K562 (cell line): ENCODE measurements around the gene CHST15. TPM values are rescaled to one million over a fixed set of nuclear protein-coding genes. Genes with fewer than 3 reads are reported as not detected.

ENCODE experiments used
- ATAC-seq: fragments of 200-7000 bp; cut with Tn5 transposase; 3 replicates; pipeline ENCODE4 v1.9.1; 2020; ENCODE audit warnings: moderate library complexity
- BruUV-seq: library from RNA; stranded (reverse); fragments of 400-500 nt; replicated peaks from 2 replicates; lab custom pipeline; 2021; lab: Mats Ljungman, UMichigan
- CTCF ChIA-PET: fragments of 300-600 bp; formaldehyde crosslinking; extraction: SDS; loops from one replicate; lab custom pipeline; 2021; ENCODE audit warnings: low intra/inter-chr PET ratio; lab: Yijun Ruan, JAX
- POLR2A ChIA-PET: fragments of 300-600, 350-650 bp; sonication (Branson Sonifier 250); formaldehyde crosslinking; extraction: SDS; loops from one replicate; lab custom pipeline; 2021; ENCODE audit warnings: antibody characterized with exemption, inconsistent platforms; lab: Yijun Ruan, JAX
- DNase-seq, 4 experiments: peaks; one replicate each; pipeline versions ENCODE4 v3.0.0 to v3.0.0-alpha.2; 2011 to 2018; ENCODE audit warnings: low spot score in 3 of 4, mixed read lengths in 3 of 4; ENCODE audit errors: extremely low read depth in 1 of 4
- FAIRE-seq: peaks from 2 replicates; lab custom pipeline; 2011; peaks lifted over from hg19 to GRCh38; lab: Jason Lieb, UNC
- H2AFZ ChIP-seq: 2 replicates; pipeline ENCODE4 v1.6.0; 2011; ENCODE audit warnings: low read depth, low read length, control low read depth, inconsistent platforms
- H3K27ac ChIP-seq: fragments of 200-600 bp; 3 replicates; pipeline ENCODE4 v1.8.0; 2011; ENCODE audit warnings: low read depth, mild to moderate bottlenecking, control low read depth, inconsistent platforms, low read length, moderate library complexity, mixed read lengths; ENCODE audit errors: extremely low read depth
- H3K27me3 ChIP-seq, 2 experiments: fragments of 300-600 bp in 1 of 2; 2 replicates in 1 of 2; 3 replicates in 1 of 2; pipeline versions ENCODE4 v1.6.0 to v1.8.0; 2011; ENCODE audit warnings: inconsistent platforms in 2 of 2, low read length in 2 of 2, mild to moderate bottlenecking in 1 of 2, mixed read lengths in 1 of 2, moderate library complexity in 1 of 2; ENCODE audit not compliant: control insufficient read depth in 2 of 2, insufficient read depth in 2 of 2
- H3K36me3 ChIP-seq: fragments of 300-600 bp; 3 replicates; pipeline ENCODE4 v1.8.0; 2011; ENCODE audit warnings: mild to moderate bottlenecking, low read length, inconsistent platforms; ENCODE audit not compliant: control insufficient read depth, insufficient read depth
- H3K4me1 ChIP-seq, 2 experiments: fragments of 200-600 bp in 1 of 2; replicated peaks in 1 of 2; 2 replicates in 1 of 2; 3 replicates in 1 of 2; pipeline versions ENCODE4 v1.5.1 to v1.8.0; 2011; ENCODE audit warnings: inconsistent platforms in 2 of 2, low read length in 2 of 2, mild to moderate bottlenecking in 1 of 2, mixed read lengths in 1 of 2, moderate library complexity in 1 of 2; ENCODE audit not compliant: control insufficient read depth in 2 of 2, insufficient read depth in 2 of 2
- H3K4me2 ChIP-seq: 2 replicates; pipeline ENCODE4 v1.6.1; 2011; ENCODE audit warnings: low read length, control low read depth, inconsistent platforms, mixed read lengths; ENCODE audit not compliant: insufficient read depth
- H3K4me3 ChIP-seq: fragments of 200-600 bp; sonication (generic), shearing (Covaris generic); 2 replicates; pipeline ENCODE4 v1.5.1; 2016; ENCODE audit warnings: control low read depth, inconsistent platforms
- H3K79me2 ChIP-seq: fragments of 200-600 bp; 3 replicates; pipeline ENCODE4 v1.8.0; 2011; ENCODE audit warnings: low read length, inconsistent platforms; ENCODE audit not compliant: control insufficient read depth, insufficient read depth
- H3K9ac ChIP-seq, 2 experiments: 2 replicates each; pipeline versions ENCODE4 v1.6.0 to v1.6.1; 2011; ENCODE audit warnings: low read depth in 2 of 2, low read length in 2 of 2, control low read depth in 1 of 2, inconsistent platforms in 1 of 2, mild to moderate bottlenecking in 1 of 2, mixed read lengths in 1 of 2; ENCODE audit not compliant: insufficient read depth in 1 of 2
- H3K9me1 ChIP-seq: one replicate; pipeline ENCODE4 v1.6.0; 2011; ENCODE audit warnings: inconsistent platforms, mild to moderate bottlenecking, low read length, moderate library complexity; ENCODE audit not compliant: control insufficient read depth, insufficient read depth
- H3K9me3 ChIP-seq: replicated peaks from 2 replicates; pipeline ENCODE4 v1.5.1; 2011; ENCODE audit warnings: low read depth, low read length, inconsistent platforms; ENCODE audit not compliant: control insufficient read depth, insufficient read depth
- H4K20me1 ChIP-seq: replicated peaks from 2 replicates; pipeline ENCODE4 v1.6.1; 2011; ENCODE audit warnings: low read length, inconsistent platforms, mixed read lengths; ENCODE audit not compliant: control insufficient read depth, insufficient read depth
- ATF4 ChIP-seq: fragments of 450-650 bp; formaldehyde crosslinking; IDR thresholded peaks from 2 replicates; pipeline ENCODE4 v1.4.0; 2022; ENCODE audit warnings: mild to moderate bottlenecking, moderate library complexity
- BDP1 ChIP-seq: IDR thresholded peaks from 3 replicates; pipeline ENCODE4 v1.6.1; 2011; ENCODE audit not compliant: insufficient read length, insufficient read depth
- CGGBP1 ChIP-seq: fragments of 250-450 bp; sonication (Bioruptor Pico); IDR thresholded peaks from 2 replicates; pipeline ENCODE4 v1.9.0; 2021; ENCODE audit warnings: mild to moderate bottlenecking
- ESRRB ChIP-seq: fragments of 250-450 bp; sonication (Bioruptor Pico); IDR thresholded peaks from 2 replicates; pipeline ENCODE4 v1.5.0; 2020; ENCODE audit warnings: mild to moderate bottlenecking, moderate library complexity, borderline replicate concordance
- JUN ChIP-seq, 2 experiments: sonication (generic) in 1 of 2; formaldehyde crosslinking in 1 of 2; IDR thresholded peaks; 2 replicates each; pipeline versions ENCODE4 v1.6.1 to v1.8.0; 2012 to 2022; ENCODE audit warnings: borderline replicate concordance in 2 of 2, mild to moderate bottlenecking in 2 of 2, improper control_type of control experiment in 1 of 2, low read depth in 1 of 2, low read length in 1 of 2, missing genetic modification reagents in 1 of 2
- MBD1 ChIP-seq: fragments of 250-450 bp; sonication (Bioruptor Pico); IDR thresholded peaks from 2 replicates; pipeline ENCODE4 v1.8.0; 2022; ENCODE audit warnings: inconsistent platforms
- NFE2L1 ChIP-seq: fragments of 450-650 bp; IDR thresholded peaks from 2 replicates; pipeline ENCODE4 v1.6.1; 2016; ENCODE audit warnings: missing genetic modification characterization, low read depth, mild to moderate bottlenecking, missing compliant biosample characterization, moderate library complexity, borderline replicate concordance
- PRMT5 ChIP-seq: sonication (generic); formaldehyde crosslinking; IDR thresholded peaks from 2 replicates; pipeline ENCODE4 v1.5.0; 2020; ENCODE audit warnings: missing genetic modification reagents
- RBM15 ChIP-seq: fragments of 200-400 bp; formaldehyde crosslinking; IDR thresholded peaks from 2 replicates; pipeline ENCODE4 v1.6.1; 2018; ENCODE audit warnings: mild to moderate bottlenecking, low read length, moderate library complexity; ENCODE audit not compliant: insufficient read depth
- RNF2 ChIP-seq: sonication (generic); IDR thresholded peaks from 2 replicates; pipeline ENCODE4 v1.6.1; 2016
- SIX5 ChIP-seq, 2 experiments: IDR thresholded peaks; 2 replicates each; pipeline ENCODE4 v1.6.1; 2011; ENCODE audit warnings: low read length in 2 of 2, borderline replicate concordance in 1 of 2, low read depth in 1 of 2, mild to moderate bottlenecking in 1 of 2, moderate library complexity in 1 of 2; ENCODE audit not compliant: insufficient read depth in 1 of 2
- SRSF9 ChIP-seq: fragments of 200-400 bp; formaldehyde crosslinking; IDR thresholded peaks from 2 replicates; pipeline ENCODE4 v1.6.1; 2017; ENCODE audit warnings: low read depth, low read length, borderline replicate concordance
- ZBTB49 ChIP-seq: sonication (generic); formaldehyde crosslinking; IDR thresholded peaks from 2 replicates; pipeline ENCODE4 v1.8.0; 2022; ENCODE audit warnings: missing genetic modification reagents, mild to moderate bottlenecking, borderline replicate concordance
- ZNF12 ChIP-seq: sonication (generic); formaldehyde crosslinking; IDR thresholded peaks from 2 replicates; pipeline ENCODE4 v1.4.0; 2020; ENCODE audit warnings: mild to moderate bottlenecking, missing genetic modification reagents
- ZNF445 ChIP-seq: fragments of 250-450 bp; sonication (Bioruptor Pico); IDR thresholded peaks from 2 replicates; pipeline ENCODE4 v1.4.0; 2020; ENCODE audit warnings: low read depth, mild to moderate bottlenecking, moderate library complexity
- ZNF589 ChIP-seq: fragments of 200-800 bp; sonication (Bioruptor generic); IDR thresholded peaks from 2 replicates; pipeline ENCODE4 v1.6.1; 2016; ENCODE audit warnings: low read depth, missing genetic modification characterization, missing compliant biosample characterization
- ZNF668 ChIP-seq: fragments of 250-450 bp; sonication (Bioruptor Pico); IDR thresholded peaks from 2 replicates; pipeline ENCODE4 v1.8.0; 2022; ENCODE audit warnings: mild to moderate bottlenecking, inconsistent platforms
- WGBS: fragments of 100-300 bp; shearing (Covaris generic); methylation state at CpG from one replicate; pipeline ENCODE4 v1.1.6; 2016; ENCODE audit warnings: low coverage, mixed read lengths; ENCODE audit not compliant: insufficient coverage; ENCODE audit errors: missing lambda C conversion rate; 5-methylcytosine and 5-hydroxymethylcytosine counted together
- in situ Hi-C: fragments of 300-500 bp; cut with MboI; formaldehyde crosslinking; loops from 4 replicates; pipeline ENCODE4 v1.15.0; 2018; ENCODE audit warnings: inconsistent platforms, mixed read lengths
- intact Hi-C: fragments of 100-400 bp; cut with micrococcal nuclease; formaldehyde crosslinking; loops from 2 replicates; pipeline ENCODE4 v1.14.2; 2022
- polyA plus RNA-seq, 8 experiments: library from polyadenylated mRNA; depleted of rRNA in 4 of 8; stranded (reverse) in 5 of 8; unstranded in 3 of 8; fragments of >200 nt; fragmentation: Nextera tagmentation in 2 of 8; fragmentation: Illumina TruSeq in 1 of 8; extraction: Ambion mirVana in 2 of 8; extraction: Trizol in 1 of 8; gene quantifications; 2 replicates each; pipeline versions ENCODE4 v1.2.1 to v1.2.3, GENCODE V29; 2011 to 2014; ENCODE audit warnings: inconsistent platforms in 1 of 8, missing spikeins in 1 of 8
- total RNA-seq, 7 experiments: library from RNA; depleted of rRNA in 6 of 7; stranded (reverse); fragments of >200 nt in 6 of 7; fragmentation: Illumina TruSeq in 2 of 7; extraction: Trizol in 2 of 7; gene quantifications; 2 replicates each; pipeline versions ENCODE4 v1.2.1 to v1.2.3, GENCODE V29; 2011 to 2021; ENCODE audit warnings: low replicate concordance in 1 of 7

CHST15 gene
- total and polyA plus RNA-seq, 9 of the 15 experiments (the other 6 are each of a cell fraction or from before 2014, with no cell fraction given): 0.04 to 0.16 (median 0.08) TPM

DNA sequence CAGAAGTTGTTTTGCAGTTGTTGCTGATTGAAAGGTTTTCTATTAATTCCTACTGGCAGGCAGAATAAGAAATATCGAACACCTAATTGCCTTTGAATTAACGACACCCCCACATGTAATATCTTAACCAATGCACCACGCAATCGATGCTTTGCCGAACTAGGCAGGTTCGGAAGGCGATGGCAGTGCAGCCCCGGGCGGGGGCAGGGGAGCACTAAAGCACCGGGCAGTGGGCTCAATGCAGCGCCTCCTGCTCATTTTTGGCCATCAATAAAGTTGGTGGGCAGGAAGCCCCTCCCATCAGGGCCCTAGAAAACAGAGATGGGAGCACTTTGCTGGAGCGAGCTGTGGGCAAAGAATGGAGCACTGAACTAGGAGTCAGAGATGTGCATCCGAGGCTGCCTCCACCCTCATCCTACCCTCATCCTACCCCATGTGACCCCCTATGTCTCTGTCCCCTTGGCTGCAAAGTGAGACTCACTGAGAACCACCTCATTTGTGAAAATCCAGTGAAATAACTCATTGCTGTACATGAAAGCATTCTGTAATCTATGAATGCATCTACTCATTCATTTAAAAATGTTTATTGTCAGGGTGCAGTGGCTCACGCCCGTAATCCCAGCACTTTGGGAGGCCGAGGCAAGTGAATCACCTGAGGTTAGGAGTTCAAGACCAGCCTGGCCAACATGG lies 19.6 kb upstream of the CHST15 start:
- ChIA-PET POLR2A (no interaction called here), CTCF (no interaction called here)
- Histone ChIP-seq H4K20me1 (no peaks in the 10 kb centered on the region), H3K4me1 (no peaks in the 10 kb centered on the region; a peak in 1 of 5 replicates), H2AFZ (no peak overlapping the region), H3K9me1 (no peaks in the 10 kb centered on the region), H3K79me2 (no peaks in the 10 kb centered on the region), H3K4me3 (no peak overlapping the region), H3K36me3 (no peaks in the 10 kb centered on the region), H3K4me2 (no peak overlapping the region), H3K27ac (no peak overlapping the region), H3K9ac (no peak overlapping the region), H3K27me3 (peaks cover 0 to 10% of the 10 kb centered on the region in 2 experiments; a peak in 3 of 5 replicates), H3K9me3 (no peaks in the 10 kb centered on the region)
- intact Hi-C loops: no loop called here
- FAIRE-seq (no peak), ATAC-seq (no peak), DNase-seq (no peak)
- no TSS peak for BruUV-seq
- in situ Hi-C loops: no loop called here
- 2% methylated on average over 16 of the region's 16 CpGs for WGBS
- TF ChIP-seq ATF4 (CRISPR knock-in tag) (no peak), SIX5 (IDR thresholded peaks at IDR 0.05; ENCODE audit: borderline replicate concordance in 1 of 2, insufficient read depth in 1 of 2, low read depth in 1 of 2, low read length in 2 of 2) (no peak), NFE2L1 (tag) (no peak), JUN (IDR thresholded peaks at IDR 0.05; ENCODE audit: borderline replicate concordance, low read depth, low read length) (no peak), JUN (CRISPR knock-in tag; IDR thresholded peaks at IDR 0.05; ENCODE audit: borderline replicate concordance) (no peak), ZNF12 (no peak), CGGBP1 (CRISPR knock-in tag) (no peak), RNF2 (no peak), PRMT5 (CRISPR knock-in tag) (no peak), SRSF9 (no peak), MBD1 (CRISPR knock-in tag) (no peak), ESRRB (CRISPR knock-in tag) (no peak), ZNF668 (CRISPR knock-in tag) (no peak), RBM15 (no peak), ZNF445 (CRISPR knock-in tag) (no peak), ZBTB49 (CRISPR knock-in tag) (no peak), ZNF589 (CRISPR knock-in tag) (no peak), BDP1 (no peak)
